ENCODE measurements around the gene C9orf72. TPM values are rescaled to one million over a fixed set of nuclear protein-coding genes. Genes with fewer than 3 reads are reported as not detected.
A peak's percentile ranks its signal among the peaks of the same experiment; 100 is the strongest.

The C9orf72 gene
- total and polyA plus RNA-seq, 9 of the 15 experiments (the other 6 are each of a cell fraction or from before 2014, with no cell fraction given): 2.3 to 7.3 (median 4.1) TPM

DNA sequence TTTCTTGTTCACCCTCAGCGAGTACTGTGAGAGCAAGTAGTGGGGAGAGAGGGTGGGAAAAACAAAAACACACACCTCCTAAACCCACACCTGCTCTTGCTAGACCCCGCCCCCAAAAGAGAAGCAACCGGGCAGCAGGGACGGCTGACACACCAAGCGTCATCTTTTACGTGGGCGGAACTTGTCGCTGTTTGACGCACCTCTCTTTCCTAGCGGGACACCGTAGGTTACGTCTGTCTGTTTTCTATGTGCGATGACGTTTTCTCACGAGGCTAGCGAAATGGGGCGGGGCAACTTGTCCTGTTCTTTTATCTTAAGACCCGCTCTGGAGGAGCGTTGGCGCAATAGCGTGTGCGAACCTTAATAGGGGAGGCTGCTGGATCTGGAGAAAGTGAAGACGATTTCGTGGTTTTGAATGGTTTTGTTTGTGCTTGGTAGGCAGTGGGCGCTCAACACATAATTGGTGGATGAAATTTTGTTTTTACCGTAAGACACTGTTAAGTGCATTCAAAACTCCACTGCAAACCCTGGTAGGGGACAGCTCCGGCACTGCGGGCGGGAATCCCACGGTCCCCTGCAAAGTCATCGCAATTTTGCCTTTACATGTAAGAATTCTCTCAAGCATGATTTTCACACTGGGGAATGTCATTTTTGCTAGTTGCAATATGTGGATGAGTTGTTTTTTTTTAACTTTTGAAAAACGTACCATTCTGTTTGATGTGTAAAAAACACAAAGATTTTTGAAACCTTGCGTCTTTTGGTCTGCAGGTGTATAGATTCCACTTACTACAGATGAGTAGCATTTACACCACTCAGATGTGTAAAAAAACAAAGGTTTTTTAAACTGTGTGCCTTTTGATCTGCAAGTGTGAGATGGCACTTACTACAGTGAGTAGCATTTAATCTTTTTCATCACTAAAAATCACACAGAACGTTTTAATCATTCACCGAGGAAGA is 631 bp upstream of the C9orf72 start (continued):
- TF ChIP-seq CTCF (IDR thresholded peaks at IDR 0.05 in 2 of 3, conservative IDR thresholded peaks at IDR 0.05 in 1 of 3; ENCODE audit: insufficient read depth in 2 of 3, low read depth in 1 of 3, low read length in 3 of 3) (no peak), SRSF3 (IDR thresholded peaks at IDR 0.05; ENCODE audit: insufficient read depth, low read length) (no peak), MCM3 (IDR thresholded peaks at IDR 0.05) (no peak), NCOR1 (IDR thresholded peaks at IDR 0.05) (no peak), ELF1 (tag; IDR thresholded peaks at IDR 0.05) (peak; percentile 61; the same call in 1 of the 2 replicates), BHLHE40 (IDR thresholded peaks at IDR 0.05; ENCODE audit: low read length) (0 out of 2 replicates have a peak, but pooled peaks have one; percentile 32), ZZZ3 (IDR thresholded peaks at IDR 0.05) (no peak), DEAF1 (CRISPR knock-in tag; IDR thresholded peaks at IDR 0.05) (no peak), DIDO1 (tag; IDR thresholded peaks at IDR 0.05; ENCODE audit: low read depth) (no peak), KAT2B (IDR thresholded peaks at IDR 0.05; ENCODE audit: low read depth, low read length) (no peak), ID3 (CRISPR knock-in tag; IDR thresholded peaks at IDR 0.05) (no peak), ID3 (tag; IDR thresholded peaks at IDR 0.05) (no peak), NR1H2 (CRISPR knock-in tag; IDR thresholded peaks at IDR 0.05) (no peak), SMARCB1 (IDR thresholded peaks at IDR 0.05; ENCODE audit: insufficient read length, low read depth) (no peak), ZBTB9 (CRISPR knock-in tag; IDR thresholded peaks at IDR 0.05) (no peak), GABPB2 (CRISPR knock-in tag; conservative IDR thresholded peaks at IDR 0.05) (no peak), ZNF655 (CRISPR knock-in tag; IDR thresholded peaks at IDR 0.05) (no peak)
- TF ChIP-seq, protein P1, sequence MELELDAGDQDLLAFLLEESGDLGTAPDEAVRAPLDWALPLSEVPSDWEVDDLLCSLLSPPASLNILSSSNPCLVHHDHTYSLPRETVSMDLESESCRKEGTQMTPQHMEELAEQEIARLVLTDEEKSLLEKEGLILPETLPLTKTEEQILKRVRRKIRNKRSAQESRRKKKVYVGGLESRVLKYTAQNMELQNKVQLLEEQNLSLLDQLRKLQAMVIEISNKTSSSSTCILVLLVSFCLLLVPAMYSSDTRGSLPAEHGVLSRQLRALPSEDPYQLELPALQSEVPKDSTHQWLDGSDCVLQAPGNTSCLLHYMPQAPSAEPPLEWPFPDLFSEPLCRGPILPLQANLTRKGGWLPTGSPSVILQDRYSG (tag; conservative IDR thresholded peaks at IDR 0.05; ENCODE audit: low read depth): no peak

Data from K562 (cell line).